ENCODE measurements around the gene OR7A17.

Gene OR7A17

DNA sequence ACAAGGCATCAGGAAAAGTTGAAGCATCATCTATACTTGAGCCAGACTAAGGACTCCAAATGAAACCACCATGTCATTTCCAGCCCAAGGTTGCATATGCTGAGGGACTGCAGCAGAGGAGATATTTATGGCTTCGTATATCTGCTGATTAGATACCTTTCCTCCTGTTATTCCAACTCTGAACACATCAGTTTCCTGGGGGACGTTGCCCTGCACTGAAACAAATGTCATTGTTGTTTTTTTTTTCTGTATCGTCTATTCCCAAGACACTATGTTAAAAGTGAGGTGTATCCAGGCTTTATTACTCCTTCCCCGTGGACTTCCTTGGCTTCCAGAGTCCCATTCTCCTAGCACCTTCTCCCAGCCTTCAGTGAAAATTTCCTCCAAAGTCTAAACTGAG, at the start of gene OR7A17:
OR7A17 (minus strand) TSS at position 101 of the 400 bp plus-strand sequence. CDS start 4,777 bp downstream, outside the sequence.
- no peak for DNase-seq (ENCODE audit: low read depth)

DNA sequence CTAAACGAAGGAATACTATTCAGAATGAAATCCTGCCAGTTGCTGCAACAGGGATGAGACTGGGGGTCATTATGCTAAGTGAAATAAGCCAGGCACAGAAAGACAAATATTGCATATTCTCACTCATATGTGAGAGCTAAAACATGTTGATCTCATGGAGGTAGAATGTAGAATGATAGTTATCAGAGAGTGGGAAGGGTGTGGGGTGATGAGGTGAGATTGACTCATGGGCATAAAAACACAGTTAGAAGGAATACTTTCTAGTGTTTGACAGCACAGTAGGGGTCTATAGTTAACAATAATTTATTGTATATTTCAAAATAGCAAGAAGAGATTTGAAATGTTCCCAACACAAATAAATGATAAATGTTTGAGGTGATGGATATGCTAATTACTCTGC, 47.6 kb upstream of the OR7A17 start:
- DNase-seq (ENCODE audit: low read depth): no peak

DNA sequence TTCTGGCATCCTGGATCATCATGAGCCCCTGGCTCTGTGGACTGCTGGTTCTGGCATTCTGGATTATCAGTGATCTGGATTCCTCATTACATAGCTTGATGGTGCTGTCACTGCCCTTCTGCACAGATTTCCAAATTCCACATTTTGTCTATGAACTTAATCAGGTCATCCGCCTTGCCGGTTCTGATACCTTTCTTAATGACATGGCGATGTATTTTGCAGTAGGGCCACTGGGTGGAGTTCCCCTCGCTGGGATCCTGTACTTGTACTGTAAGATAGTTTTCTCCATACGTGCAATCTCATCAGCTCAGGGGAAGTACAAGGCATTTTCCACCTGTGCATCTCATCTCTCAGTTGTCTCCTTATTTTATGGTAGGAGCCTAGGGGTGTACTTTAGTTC, 30.9 kb upstream of the OR7A17 start:
- DNase-seq (ENCODE audit: low read depth): no peak

DNA sequence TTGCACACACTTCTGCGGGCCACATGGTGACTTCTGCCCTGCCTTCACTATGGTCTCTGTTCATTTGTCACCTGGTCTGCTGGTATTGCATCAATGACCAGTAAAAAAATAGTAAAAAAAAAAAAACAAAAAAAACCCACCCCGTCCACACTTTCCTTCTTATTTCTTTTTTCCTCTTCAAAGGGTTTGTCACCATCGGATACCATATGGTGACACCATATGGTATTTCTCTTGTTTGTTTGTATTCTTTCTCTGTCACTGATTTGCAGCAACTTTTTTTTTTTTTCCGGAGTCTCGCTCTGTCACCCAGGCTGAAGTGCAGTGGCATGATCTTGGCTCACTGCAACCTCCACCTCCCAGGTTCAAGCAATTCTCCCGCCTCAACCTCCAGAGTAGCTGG, 29.2 kb upstream of the OR7A17 start:
- no peak for DNase-seq (ENCODE audit: low read depth)

DNA sequence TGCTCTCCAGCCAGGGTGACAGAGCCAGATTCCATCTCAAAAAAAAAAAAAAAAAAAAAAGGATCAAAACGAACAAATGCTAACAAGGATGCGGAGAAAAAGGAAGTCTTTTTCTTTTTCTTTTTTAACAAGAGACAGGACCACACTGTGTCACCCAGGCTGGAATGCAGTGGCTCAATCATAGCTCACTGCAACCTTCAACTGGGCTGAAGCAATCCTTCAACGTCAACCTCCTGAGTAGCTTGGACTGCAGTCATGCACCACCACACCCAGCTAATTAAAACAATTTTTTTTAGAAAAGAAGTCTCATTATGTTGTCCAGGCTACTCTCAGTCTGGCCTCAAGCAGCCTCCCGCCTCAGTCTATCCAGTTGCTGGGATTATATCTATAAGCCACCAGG, 20.8 kb upstream of the OR7A17 start:
- no peak for DNase-seq (ENCODE audit: low read depth)

DNA sequence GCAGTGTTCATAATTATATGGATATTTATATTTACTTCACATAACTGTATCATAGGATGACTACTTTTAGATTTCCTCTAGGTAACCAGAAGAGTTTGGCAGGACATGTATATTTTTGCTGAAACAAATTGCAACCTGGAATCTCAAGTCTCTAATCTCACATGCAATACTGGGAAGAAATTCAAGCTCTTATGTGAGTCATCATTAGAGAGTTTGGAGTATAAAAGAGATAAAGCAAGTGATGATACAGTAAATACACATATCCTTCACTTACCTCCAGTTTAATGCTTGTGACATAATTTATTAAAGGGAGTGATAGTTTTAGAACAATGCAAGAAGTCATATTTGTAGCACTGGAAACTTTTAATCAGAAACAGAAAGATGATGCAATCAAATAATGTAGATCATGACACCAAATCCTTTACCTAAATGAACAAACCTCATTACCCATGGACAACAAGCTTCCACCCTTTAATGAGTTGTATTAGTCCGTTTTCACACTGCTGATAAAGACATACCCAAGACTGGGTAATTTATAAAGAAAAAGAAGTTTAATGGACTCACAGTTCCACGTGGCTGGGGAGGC, 15.8 kb upstream of the OR7A17 start:
- DNase-seq (ENCODE audit: low read depth): no peak

DNA sequence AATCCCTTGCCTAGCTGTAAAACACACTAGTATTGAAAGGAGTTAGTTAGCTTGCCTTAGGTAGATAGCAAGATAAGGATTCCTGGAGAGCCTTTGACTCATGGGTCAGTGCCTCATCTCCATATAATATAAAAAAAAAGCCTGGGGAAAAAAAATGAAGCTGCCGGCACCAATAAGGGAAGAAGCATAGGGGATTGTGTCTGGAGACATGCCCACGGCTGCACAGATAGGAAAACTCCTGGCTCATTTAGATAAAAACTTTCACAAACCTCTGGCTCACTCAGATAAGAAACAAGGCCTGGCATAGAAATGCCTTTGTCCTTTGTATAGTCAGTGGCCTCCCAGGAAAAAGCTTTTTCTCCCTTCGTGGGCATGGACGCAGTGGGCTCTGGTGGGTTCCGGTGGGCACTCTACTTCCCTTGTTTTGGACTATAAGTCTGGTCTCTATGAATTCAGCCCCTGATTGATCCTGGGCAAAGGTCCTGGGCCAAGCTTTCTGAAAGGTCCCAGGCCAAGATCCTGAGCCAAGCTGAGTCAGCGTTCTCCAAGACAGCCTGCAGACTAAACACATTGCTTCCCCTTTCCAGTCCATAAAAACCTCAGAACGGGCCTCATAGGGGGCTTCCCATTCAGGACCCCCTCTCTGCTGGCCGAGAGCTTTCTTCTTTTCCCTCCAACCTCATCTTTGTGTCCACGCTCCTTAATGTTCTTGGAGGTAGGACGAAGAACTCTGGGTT, 4.9 kb upstream of the OR7A17 start:
- no peak for DNase-seq (ENCODE audit: low read depth)

DNA sequence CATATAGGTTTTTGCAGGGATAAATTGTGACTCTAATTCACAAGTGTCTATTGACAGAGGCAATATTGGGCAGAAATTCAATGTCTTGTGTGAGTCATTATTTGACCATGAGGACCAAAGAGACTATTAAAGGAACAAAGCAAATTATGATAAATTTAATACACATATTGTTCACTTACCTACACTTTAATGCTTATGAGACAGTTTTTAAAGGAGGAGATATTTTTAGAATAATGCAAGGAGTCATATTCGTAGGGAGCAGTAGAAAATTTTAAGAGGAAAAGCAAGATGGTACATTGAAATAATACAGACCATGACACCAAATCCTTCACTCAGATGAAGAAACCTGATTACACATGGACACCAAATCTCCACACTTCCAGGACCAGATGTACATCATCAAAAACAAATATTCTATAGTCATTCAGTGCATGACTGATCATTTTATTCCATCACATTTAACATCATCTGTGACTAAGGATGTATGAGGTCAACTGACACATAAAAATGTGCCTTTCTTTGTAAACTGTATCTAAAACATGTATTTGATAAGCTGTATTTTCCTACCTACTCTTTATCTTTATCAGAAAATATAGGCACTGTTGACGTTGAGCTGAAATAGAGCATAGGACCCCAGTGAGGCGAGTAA, 4.2 kb upstream of the OR7A17 start:
- DNase-seq (ENCODE audit: low read depth): no peak

DNA sequence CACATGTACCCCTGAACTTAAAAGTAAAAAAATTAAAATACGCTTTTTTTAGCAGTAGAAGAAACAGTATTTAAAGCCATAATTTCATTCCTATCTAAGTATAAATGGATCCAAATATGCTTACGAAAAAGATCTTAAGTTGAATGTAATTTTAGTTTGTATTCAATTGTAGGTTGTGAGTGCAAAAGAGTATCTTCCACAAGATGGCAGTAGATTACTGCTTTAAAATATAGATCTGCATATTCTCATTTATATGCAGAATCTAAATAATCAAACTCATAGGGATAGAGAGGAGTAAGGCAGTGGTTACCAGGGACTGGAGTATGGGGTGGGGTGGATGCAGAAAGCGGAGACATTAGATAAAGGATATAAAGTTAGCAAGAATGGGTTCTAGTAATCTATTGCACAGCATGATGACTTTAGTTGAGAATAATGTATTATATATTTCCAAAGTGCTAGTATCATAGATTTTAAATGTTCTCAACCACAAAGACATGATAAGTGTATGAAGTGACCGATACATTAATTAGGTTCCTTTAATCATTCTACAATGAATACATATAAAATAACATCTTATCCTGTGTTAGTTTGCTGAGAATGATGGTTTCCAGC, 14.2 kb downstream of the OR7A17 start:
- no peak for DNase-seq (ENCODE audit: low read depth)

DNA sequence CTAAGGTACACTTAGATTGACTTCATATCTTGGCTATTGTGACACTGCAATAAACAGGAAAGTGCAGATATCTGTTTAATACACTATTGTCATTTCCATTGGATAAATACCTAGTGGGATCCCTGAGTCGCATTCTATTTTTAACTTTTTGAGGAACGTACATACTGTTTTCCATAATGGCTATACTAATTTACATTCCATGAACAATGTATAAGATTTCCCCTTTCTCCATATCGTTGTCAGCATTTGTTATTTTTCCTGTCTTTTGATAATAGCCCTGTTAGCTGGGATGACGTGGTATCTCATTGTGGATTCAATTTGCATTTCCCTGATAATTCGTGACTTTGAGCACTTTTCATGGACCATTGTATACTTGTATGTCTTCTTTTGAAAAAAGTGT, 17.4 kb downstream of the OR7A17 start:
- DNase-seq (ENCODE audit: low read depth): no peak

DNA sequence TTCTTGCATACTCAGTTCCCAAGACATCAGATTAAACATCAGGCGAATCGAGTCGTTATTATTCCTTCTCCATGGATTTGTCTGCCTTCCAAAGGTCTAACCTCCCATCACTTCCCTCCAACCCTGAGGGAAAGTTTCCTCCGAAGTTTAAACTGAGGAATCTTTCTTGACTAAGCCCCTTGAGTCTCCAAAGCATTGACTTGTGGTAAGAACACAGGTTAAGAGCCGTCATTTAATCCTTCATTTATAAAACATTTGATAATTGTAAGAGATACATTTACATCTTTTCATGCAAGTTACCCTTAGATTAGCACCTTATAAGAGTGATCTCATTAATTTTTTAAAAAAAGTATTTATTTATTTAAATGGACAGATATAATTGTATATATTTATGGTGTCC, 37.1 kb downstream of the OR7A17 start, which contains the start of gene OR7A10:
OR7A10 (minus strand) TSS at position 101 of the 400 bp plus-strand sequence. CDS start 7,045 bp downstream, outside the sequence.
- no peak for DNase-seq (ENCODE audit: low read depth)

DNA sequence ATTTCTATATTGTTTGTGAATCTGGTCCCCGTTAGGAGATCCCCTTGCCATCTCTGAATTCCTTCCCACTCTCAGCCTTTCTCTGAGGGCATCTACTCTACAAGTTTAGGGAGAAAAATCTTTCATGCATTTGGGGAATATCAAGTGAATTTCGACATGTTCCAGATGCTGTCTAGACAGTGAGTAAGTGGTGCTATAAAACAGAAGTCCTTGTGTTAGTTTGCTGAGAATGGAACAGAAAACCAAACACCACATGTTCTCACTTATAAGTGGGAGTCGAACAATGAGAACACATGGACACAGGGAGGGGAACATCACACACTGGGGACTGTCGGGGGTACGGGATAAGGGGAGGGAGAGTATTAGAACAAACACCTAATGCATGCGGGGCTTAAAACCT, 42.4 kb downstream of the OR7A17 start:
- no peak for DNase-seq (ENCODE audit: low read depth)

DNA sequence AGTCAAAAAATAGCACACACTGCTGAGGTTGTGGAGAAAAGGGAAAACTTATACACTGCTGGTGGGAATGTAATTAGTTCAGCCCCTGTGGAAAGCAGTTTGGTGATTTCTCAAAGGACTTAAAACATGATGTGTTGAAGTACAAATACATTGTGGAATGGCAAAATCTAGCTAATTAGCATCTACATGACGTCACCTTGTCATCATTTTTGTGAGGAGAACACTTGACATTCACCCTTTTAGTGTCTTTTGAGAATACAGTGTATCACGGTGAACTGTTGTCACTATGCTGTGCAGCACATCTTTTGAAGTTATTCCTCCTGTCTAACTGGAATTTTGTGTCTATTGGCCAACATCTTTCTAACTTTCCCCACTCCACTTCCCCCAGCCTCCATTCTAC, 42.8 kb downstream of the OR7A17 start:
- no peak for DNase-seq (ENCODE audit: low read depth)

DNA sequence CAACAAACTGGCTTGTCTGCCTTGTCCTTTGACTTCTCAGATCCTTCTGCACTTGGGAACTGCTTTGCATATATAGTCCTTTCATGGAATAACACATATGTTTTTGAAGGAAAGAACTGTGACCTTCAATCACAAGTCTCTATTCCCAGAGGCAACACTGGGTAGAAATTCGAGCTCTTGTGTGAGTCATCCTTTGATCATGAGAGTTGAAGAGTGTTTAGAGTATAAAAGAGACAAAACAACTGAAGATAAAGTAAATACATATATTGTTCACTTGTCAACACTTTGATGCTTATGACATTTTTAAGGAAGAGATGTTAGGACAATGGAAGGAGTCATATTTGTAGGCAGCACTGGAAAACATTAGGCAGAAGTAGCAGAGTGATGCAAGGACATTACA, 45.7 kb downstream of the OR7A17 start:
- no peak for DNase-seq (ENCODE audit: low read depth)

DNA sequence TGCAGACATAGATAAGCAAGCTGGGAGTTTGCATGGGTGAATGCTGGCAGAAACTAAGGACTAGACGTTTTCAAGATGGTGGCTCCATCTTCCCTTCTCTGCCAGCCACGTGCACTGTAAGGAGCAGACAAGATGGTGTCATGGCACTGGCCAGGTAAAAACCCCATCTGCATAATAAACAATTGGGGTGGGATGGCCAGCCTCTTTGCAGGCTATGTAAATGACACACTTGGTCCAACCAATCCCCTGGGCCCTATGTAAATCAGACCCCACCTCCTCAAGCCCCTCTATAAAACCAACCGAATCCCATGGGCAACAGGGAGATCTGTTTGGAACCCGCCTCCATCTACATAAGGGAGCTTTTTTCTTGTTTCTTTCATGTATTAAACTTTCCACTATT, 48.5 kb downstream of the OR7A17 start:
- DNase-seq (ENCODE audit: low read depth): no peak

DNA sequence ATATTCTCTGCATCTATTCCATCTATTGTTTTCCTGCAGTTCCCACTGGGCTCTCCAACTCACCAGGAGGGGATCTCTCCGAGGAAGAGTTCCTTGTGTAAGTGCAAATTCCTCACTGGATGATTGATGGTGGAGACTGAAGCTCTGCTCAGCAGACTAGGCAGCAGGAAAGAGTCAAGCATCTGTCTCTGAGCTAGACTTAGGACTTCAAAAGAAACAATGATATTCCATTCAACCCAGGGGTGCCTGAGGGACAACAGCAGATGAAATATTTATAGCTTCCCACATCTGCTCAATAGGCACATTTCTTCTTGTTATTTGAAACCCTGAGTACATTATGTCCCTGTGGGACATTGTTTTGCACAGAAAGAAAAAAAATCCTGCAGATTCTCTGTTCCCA, 50.9 kb downstream of the OR7A17 start, which contains the start of the genes OR7A5 and OR7C1:
OR7A5 (minus strand) TSS at position 175 of the 400 bp plus-strand sequence. CDS start 6,944 bp downstream, outside the sequence.
OR7C1 (minus strand) TSS at position 175 of the 400 bp plus-strand sequence. CDS start 35,049 bp downstream, outside the sequence.
- no peak for DNase-seq (ENCODE audit: low read depth)

DNA sequence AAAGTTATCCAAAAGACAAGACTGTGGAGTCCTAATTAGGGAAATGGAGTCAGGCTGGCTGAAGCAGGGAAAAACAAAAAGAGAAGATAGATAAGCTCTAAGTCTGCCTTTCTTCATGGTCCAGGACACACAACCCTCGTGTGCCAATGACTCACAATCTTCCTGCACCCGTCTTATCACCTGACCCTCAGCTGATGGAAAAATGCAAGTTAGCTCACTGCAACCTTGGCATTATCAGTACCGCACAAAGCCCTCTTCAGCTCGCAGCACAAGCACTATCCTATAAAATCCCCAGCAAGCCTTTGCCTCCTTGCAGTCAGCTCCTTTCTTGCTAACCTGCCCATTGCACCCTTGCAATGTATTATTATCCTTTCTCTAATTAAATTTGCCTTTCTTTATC, 55.2 kb downstream of the OR7A17 start:
- no peak for DNase-seq (ENCODE audit: low read depth)

Data from GM04503 (cell line).